HG03460 (cell line): Measurements from ENCODE around the gene MYLK4.

Experiments used
- ATAC-seq: cut with Tn5 transposase; IDR thresholded peaks from one replicate; pipeline ENCODE4 v1.9.1; 2021; ENCODE audit not compliant: unreplicated experiment

MYLK4 gene

DNA sequence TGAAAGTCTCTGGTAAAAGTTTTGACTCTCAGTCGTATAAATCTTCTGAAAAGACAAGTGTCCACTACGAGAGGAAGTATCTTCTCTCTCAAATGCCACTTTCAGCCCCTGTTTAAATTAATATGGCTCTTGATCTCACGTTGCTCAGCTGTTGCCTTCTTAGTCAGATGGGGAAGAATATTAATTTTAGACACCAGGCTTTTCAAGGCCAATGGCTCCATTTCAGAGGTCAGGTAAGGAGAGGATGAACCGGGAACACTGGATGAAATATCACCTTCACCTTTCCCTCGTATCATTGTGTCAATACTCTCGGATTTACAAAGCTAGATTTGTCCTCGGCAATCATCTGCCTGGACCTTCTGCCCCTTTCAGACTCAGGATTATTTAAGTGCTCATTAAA is at the start of gene MYLK4:
MYLK4 (minus strand) TSS at position 91 of the 400 bp plus-strand sequence. CDS start 1,628 bp downstream, outside the sequence.
- ATAC-seq: no peak

DNA sequence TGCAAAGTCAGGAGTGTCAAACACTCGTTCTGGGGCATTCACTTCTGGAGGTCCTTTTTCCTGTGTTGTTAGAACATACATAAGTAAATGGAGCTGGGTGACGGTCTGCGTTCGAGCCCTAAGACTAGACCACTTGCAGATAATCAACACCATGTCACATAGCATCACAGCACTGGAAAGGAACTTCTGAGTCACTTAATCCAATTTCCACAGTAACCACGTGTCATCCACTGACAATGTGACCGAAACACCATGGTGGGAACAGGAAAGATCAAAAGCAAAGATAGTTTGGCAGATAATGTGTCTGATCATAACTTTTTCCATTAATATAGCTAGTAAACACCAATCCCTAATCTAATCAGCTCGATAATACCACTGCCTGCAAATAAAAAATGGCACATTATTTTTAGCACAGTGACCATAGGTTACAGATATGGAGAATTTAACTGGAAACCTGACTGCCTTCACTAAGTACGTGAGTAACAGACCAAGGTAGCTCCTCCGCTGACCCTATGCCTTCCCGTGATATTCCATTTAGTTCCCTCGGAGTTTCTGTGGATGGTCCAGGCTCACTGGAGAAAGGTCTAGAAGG is 49.3 kb upstream of the MYLK4 start:
- no peak for ATAC-seq

DNA sequence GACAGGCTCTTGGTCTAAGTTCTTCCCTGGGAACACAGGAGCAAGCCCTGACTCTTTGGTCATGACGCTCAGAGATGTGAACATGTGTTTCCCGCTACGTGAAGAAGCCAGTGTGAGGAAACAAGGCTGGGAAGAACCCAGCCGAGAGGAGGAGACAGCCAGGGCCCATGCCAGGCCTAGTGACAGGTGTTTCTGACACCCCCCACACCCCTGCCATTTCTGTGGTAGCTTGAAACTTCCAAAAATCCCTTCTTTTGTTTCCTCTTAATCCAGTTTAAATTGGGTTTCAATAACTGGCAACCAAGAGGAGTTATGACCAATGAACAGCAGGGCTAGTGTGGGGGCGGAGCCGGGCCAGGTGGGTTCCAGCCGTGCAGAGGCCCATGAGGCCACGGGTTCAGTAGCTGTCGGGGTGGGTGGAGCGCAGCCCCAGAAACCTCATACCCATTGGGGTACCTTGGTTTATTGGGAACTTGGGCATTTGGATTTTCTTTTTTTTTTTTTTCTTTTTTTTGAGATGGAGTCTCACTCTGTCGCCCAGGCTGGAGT is 47.9 kb upstream of the MYLK4 start:
- no peak for ATAC-seq

DNA sequence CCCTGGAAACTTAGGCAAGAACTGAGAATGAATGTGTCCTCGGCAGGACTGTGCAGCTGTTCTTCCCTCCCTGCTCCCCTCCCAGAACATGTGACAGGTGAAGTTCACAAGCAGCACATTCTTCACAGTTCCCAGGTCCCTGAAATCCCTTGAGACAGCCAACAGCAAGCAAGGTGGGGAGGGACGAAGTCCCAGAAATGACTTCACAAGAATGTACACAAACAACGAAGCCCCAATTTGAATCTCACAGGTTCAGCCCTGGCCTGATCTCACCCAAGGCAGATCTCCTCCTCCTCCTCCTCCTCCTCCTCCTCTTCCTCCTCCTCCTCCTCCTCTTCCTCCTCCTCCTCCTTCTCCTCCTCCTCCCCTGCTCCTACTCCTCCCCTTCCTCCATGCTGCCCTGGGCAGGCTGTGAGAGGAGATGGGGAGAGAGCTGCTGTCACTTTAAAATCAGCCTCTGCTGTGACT is 46.9 kb upstream of the MYLK4 start:
- ATAC-seq: no peak

DNA sequence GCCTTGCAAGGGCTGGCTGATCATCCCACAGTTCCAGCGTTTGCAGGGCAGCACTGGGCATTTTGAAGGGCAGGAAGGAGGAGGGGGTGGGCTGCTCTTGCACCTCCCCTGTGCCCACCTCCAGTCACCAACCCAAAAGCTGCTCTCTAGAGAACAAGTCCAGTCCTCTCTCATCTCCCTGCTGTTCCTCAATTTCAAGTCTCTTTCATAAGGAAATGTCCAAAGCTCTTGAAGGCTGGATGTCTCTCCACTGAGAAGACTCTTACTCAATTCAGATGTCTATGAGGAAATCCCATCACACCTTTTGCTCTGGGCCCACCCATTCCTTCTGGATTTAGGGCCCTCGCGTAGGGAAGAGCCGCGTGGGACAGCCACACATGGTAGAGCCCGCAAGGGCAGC is 46.1 kb upstream of the MYLK4 start:
- ATAC-seq: no peak

DNA sequence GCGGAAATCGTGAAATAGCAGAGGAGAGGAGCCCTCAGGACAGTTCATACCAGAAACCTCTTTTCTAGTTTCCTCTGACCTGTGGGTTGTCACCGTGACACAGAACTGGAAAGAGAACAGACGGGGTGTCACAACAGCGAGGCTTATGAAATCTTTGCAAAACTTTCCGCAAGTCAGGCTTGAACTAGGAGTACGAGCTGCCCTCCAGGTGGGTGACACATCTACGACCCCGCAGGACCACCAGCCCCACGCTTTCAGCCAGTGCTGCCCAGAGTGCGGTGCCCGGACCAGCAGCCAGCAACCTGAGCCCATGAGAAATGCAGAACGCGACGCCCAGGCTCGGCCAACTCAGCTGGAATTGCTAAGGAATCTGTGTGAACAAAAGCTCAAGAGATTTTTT is 45.2 kb upstream of the MYLK4 start:
- ATAC-seq: no peak

DNA sequence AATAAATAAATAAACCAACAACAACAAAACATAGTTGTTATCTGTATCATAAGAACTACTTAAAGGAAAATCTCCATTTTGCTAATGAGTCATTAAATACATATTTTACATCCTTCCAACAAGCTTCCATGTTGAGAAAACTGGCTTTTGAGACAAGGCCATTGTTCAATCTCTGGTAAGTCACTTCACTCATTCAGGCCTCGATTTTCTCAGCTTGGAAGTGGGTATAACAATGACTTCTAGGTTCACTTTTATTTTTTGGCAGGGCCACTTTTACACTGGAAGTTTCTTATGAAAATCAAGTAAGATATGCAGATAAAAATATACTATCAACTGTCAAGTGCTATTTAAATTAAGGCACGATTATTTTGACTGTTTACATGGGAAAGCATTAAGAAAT is 44.4 kb upstream of the MYLK4 start:
- ATAC-seq: no peak

DNA sequence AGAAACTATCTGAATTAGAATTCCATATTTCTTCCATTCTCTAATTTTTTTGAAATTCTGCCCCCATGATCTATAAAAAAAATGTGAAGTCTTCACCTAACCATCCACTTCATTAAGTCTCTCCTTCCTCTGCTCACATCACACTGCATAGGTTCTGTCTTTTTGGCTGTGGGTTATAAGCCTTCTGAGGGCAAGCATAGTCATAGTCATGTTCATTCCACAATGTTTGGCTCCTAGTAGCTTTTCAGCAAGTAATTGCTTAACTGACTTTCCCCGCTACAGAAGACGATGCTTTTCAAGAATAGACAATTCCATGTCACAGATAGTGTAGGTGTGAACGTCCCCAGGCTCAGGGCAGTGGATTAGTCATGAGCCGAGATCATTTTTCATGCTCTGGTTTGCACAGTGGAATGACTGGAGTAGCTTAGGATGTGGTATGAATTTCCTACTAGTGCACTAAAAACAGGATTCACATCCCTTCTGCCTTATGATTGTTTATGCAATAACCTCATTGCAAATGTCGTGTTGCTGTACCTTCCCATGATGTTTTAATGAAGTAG is 43.5 kb upstream of the MYLK4 start:
- ATAC-seq: no peak

DNA sequence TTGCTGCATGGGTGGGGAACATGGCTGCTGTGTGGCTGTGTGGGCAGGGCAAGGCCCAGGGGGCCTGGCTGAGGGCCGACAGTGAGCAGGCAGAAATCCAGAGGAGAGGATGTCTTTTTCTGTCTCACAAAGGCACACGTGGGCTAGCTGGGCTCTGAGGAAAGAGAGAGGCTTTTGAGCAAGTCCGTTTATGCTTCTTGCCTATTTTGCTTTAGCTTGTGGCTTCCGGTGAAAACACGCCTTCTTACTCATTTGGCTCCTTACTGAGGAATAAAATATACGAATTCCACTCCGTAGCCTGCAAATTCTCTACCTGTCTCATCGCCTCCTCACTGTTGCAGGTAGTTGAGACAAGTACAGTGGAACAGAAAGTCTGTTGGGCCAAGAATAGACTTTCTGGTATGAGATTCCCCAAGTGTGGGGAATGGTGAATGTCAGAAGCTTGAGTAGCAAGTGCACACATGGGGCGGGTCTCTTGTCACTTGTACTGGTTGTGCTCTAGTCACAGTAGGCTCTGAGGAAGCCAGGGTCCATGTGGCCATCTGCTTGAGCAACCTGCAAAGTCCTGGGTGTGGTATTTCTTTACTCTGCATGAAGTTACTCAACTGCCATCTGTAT is 42.9 kb upstream of the MYLK4 start:
- ATAC-seq: no peak

DNA sequence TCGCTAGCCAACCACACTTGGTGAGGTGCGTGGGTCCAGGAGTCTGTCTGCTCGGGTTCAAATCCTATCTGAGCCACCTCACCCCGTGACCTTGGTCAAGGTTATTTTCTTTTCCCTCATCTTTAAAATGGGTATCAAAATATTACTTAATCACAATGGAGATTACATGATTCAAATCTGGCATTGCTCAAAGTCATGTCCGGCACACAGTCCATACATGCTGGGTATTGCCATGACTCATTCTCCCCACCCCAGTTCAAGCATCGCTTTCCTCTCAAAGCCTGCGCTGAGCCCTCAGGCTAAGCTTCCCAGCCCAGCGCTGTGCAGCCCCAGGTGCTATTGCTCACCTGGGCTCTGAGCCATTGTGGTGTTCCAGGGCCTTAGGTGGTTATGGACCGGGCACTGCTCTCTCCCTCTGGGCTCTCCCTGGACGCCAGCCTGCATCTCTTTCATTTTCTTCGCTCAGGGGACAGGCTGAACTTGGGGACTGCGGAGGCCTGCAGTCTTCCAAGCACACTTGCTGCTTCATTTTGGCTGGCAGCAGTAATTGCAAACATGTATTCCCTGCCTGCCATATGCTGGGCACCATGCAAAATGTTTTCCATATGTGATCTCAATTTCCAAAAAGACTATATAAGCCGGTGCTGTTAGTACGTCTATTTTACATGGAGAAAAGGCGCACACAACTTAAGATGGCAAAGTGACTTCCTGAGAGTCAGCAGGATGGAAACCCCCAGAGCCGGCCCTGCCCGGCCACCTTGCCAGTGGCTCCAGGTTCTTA is 41.8 kb upstream of the MYLK4 start:
- ATAC-seq: no peak

DNA sequence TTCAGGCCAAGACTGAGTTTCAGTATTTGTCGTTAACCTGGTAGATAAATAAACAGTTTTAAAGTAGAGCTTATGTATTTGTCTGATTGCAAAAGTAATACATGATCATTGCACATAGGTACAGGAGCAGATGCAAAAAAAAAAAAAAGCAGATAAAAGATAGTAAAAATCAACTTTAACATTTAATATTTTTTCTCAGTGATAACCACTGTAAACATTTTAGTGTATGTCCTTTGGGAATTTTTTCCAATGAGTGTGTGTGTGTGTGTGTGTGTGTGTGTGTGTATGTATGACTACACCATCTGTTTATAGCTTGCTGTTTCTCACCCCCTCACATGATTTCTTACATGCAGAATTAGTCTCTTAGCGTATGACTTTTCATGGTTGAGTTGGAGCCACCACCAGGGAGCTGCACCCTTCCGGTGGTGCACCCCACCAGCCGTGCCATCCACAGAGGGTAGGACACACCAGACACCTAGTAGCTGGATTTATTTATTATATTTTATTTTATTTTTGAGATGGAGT is 40.8 kb upstream of the MYLK4 start:
- no peak for ATAC-seq

DNA sequence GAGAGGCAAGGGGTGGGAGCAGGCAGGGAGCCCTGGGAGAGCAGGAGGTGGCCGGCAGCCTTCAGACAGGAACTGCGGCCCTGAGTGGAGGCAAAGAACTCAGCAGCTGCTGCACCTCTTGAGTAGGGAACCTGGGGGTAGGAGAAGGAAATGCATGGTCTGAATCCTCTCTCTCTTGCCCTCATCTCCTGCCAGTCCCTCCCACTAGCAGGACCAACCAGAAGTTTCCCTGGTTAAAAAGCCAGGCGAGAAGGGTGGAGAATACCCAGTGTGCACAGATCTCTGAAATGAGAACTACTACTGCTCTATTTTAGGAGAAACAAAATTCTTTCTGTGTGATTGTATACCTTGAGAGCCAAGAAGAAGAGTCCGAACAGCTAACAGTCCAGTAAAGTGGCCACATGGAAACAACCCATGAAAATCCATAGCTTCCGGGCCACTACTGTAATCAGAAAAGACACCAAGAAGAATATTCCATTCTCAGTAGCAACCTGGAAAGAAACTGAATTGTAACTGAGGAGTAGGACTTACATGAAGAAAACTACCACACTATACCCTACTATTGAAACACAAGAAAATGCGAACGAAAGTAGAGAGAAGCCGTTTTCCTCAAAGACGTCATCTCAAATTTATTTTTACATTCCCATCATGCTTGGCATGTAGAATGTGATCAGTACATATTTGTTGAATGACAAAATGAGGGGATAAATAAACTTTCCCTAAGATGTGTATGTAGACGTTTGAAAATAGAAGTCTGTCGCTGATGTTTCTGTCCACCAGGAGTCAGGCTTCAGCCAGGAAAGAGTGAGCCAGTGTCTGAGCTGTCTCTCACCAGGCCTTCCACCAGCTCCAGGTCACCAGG is 40.1 kb upstream of the MYLK4 start:
- ATAC-seq: peak; percentile 80

DNA sequence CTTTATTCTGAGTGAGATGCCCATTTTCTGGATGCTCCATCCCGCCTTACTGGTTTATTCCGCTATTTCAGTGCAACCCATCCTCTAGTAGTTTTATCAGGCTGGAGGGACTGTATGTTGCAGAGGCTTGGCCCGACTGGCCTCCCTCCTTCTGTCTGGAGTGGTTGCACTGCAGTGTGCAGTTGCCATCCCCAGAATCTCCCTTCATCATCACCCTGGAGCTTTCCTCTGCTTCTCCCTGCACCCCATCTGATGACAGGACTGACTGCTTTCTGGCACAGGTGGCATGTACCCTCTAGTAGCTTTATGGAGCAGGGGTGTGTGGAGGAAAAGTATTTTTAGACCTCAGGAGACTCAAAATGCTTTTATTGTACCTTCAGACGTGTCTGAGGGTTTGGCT is 35.5 kb upstream of the MYLK4 start:
- ATAC-seq: no peak

DNA sequence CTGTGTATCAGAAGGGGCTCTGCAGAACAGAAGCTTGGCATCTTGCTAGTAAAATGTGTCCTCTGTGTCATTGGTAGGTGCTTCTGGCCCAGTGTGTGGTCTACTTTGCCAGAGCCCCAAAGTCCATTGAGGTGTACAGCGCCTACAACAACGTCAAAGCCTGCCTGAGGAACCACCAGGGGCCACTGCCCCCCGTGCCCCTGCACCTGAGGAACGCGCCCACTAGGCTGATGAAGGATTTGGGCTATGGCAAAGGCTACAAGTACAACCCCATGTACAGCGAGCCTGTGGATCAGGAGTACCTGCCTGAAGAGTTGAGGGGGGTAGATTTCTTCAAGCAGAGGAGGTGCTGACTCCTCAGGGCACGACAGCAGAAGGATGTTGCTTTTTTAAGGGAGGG is 34.2 kb upstream of the MYLK4 start:
- ATAC-seq: no peak

DNA sequence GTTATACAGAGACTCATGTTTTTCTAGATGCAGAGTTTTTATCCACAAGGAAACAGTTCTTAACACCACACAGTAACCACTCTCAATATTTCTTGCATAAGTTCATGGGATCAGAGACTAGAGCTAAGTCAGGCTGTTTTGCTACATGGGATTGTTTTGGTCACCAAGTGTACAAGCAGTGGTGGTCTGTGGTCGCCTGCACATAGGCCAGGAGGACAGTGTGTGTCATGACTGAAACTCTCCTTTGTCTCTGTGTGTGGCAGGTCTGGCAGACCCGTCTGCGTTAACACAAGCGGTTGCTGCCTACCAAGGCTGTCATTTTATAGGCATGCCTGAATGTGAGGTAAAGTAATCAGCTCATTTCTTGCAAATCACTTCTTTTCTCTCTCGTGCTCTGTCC is 33.3 kb upstream of the MYLK4 start:
- ATAC-seq: no peak

DNA sequence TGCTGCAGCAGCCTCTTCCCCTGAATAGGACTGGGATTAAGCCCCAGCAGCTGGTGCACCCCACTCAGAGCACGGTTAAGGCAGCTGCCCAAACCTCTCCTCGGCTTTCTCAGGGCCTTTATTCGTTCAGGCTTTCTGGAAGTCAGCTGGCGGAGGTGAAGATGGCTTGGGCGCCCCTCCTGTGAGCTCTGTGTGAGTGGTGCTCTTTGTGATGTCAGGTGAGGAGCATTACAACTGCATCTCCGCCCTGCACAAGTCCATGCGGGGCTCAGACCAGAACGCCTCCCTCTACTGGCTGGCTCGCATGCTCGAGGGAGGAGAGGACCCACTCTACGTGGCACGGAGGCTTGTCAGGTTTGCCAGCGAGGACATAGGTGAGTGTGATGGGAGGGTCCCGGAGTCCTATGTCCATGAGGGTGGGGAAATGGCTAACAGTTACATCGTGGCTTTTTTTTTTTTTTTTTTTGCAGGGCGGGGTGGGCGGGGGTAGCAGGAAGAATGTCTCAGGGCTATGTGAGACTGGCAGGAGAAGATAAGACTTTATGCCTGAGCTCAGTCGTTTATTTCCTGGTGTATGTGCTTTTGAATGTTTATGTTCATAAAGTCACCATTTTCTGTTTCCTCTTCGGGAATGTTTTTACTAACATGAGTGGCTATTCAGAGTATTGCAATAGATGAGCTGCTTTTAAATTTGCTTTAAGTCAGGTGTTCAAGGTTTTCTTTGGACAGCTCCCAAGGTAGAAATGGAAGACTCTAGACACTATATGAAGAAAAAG is 32.7 kb upstream of the MYLK4 start:
- no peak for ATAC-seq

DNA sequence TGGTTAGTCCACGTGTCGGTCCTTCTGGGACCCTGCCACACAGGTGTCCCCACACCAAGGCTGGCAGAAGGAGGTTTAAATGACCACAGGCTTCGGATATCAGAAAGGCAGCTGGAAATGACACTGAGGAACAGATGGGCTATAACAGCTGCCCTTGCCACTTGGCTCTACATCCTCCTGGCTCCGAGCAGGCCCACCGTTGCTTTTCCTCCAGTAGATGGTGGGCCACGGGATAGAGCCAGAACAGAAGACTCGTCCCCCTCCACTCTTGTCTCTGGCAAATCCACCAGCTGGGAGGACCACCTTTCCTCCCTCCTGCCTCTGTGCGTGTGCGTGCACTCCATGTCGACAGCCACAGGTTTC is 32.1 kb upstream of the MYLK4 start:
- no peak for ATAC-seq

DNA sequence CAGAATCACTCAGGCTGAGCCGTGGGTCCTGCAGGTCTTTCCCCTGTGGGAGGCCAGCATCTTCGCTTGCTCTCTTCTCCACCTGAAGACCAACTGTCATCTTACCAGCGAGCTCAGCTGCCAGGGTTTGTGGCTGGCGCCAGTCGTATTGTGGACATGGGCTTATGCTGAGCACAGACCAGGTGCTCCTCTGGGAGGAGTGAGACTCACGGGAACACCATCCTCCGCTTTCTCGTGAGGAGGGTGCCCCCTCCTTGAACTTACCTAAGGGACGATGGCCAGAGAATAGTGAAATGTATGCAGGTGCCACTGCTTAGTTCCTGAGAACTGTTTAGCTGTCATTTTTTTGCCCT is 31.6 kb upstream of the MYLK4 start:
- no peak for ATAC-seq

DNA sequence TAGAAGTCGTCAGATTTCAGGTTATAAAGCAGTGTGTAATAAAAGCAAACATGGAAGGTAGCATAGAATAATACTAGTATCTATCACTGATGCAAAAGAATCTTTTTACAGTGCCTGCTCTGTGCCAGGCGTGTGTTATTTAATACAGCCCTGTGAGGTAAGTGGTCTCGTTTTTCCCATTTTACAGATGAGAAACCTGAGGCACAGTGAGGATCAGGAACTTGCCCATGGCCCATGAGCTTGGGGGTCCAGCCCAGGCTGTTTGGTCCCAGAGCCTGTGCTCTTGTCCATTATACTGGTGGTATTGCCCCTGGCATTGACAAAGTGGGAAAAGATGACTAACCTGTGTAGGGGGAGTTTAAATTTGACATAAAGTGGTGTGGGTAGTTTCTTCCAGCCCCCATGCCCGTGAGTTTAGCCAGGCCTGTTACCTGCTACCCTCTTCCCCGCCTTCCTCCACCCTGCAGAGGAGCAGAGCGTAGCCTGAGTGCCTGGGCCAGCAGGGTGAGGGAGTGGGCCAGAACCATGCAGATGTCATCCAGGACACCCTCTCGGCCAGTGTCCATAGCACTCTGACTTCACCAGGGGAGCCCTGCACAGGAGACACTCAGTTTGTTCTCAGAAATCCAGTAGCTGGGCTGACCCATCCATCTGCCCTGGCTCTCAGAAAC is 31.1 kb upstream of the MYLK4 start:
- no peak for ATAC-seq
